HG02678 (cell line): Measurements from ENCODE around the gene PGRMC2.

Source experiments
- ATAC-seq: cut with Tn5 transposase; IDR thresholded peaks from one replicate; pipeline ENCODE4 v1.9.1; 2021; ENCODE audit warnings: mild to moderate bottlenecking, moderate library complexity; ENCODE audit not compliant: unreplicated experiment

Gene PGRMC2

GRCh38 chr4:128287141-128287870 lies at the start of gene PGRMC2:
TSS of gene PGRMC2 (minus strand) at chr4:128287813. CDS start at chr4:128287790, 23 bp downstream.
- peak; percentile 1 for ATAC-seq

DNA sequence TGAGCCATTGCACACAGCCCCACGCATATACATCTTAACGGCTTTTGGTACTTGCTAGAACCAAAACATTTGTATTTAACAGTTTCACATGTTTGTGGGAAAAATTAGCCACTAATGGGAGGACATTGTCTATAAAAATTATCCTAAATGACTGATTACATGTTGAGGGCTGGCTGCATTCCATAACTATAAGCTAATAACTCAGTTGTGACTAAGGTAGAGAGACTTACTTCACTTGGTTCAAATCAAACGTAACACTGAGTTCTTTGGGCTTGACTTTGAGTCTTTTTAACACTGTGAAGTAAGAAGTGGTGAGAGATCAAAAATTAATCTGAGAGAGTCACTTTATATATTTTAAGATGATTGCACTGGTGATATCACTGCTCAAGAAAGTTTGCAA lies 47.9 kb upstream of the PGRMC2 start:
- no peak for ATAC-seq

- ATAC-seq: no peak
Observed at GRCh38 chr4:128334256-128334655, 46.6 kb upstream of the PGRMC2 start.

DNA sequence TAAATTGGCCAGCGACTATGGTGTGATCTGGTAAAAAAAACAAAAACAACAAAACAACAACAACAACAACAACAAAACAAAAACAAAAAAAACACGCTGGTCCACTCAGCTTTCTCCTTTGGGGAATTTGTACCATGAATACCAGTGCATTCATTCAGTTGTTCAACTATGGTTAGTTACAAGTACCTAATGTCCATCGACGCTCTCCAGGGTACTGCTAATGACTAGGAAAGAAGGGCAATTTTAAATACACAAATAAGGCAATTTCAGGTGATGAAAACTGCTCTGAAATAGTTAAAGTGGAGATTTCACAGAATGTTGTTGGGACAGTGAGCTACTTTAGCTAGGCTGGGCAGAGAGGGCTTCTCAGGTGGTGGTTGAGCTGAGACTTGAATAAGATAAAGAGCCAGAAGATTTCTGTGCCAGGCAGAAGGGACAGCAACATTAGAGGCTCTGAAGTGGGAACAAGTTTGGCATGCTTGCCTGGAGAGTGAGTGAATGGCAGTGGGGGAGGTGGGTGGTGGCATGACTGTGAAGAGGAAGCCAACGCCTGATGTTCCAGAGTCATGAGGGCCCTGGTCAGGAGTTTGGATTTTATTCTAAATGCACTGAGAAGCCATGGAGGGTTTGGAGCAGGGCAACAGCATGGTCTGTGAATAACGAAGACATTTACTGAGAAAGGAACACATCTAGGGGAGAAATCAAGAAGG lies 45.9 kb upstream of the PGRMC2 start:
- no peak for ATAC-seq

DNA sequence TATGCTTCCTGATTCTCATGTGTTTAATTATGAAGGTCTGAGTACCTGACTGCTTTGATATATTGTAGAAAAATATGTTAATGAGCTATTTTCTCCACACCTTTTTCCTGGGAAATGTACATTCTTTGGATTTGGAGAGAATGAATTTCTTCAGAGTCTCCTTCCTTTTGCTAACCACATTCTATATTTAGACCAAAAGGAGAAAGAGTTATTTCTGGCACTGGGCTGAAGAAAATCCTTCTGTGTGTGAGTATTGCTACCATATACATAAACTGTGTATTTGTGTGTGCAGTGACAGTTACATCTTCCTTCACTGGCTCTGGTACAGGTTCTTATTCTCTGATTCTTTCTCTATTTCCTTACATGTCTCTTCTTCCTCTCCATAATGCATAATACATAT lies 44.5 kb upstream of the PGRMC2 start:
- ATAC-seq: no peak

GRCh38 chr4:128329638-128330037 lies 42.0 kb upstream of the PGRMC2 start:
- no peak for ATAC-seq

- no peak for ATAC-seq
Observed at GRCh38 chr4:128328106-128328505, 40.5 kb upstream of the PGRMC2 start.

- no peak for ATAC-seq
Observed at GRCh38 chr4:128323401-128323800, 35.8 kb upstream of the PGRMC2 start.

DNA sequence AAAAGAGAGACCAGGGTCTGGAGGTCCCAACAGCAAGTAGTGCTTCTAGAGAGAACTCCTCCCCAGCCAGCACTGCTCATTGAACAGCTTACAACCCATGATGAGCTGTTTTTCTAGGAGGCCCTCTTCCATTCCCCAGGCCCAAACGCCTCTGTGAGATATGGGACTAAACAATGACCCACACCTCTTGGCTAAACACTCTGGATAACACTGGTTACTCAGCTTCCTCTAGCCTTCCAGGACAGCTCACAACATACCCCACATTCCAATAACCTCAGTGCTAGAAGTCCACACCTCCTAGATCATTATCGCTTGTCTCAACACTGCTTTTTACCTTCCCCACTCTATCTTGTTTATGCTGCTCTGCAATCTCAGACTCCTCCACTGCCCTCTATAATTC lies 35.4 kb upstream of the PGRMC2 start:
- ATAC-seq: no peak

- no peak for ATAC-seq
Observed at GRCh38 chr4:128322311-128322710, 34.7 kb upstream of the PGRMC2 start.

- no peak for ATAC-seq
Observed at GRCh38 chr4:128320656-128321055, 33.0 kb upstream of the PGRMC2 start.

DNA sequence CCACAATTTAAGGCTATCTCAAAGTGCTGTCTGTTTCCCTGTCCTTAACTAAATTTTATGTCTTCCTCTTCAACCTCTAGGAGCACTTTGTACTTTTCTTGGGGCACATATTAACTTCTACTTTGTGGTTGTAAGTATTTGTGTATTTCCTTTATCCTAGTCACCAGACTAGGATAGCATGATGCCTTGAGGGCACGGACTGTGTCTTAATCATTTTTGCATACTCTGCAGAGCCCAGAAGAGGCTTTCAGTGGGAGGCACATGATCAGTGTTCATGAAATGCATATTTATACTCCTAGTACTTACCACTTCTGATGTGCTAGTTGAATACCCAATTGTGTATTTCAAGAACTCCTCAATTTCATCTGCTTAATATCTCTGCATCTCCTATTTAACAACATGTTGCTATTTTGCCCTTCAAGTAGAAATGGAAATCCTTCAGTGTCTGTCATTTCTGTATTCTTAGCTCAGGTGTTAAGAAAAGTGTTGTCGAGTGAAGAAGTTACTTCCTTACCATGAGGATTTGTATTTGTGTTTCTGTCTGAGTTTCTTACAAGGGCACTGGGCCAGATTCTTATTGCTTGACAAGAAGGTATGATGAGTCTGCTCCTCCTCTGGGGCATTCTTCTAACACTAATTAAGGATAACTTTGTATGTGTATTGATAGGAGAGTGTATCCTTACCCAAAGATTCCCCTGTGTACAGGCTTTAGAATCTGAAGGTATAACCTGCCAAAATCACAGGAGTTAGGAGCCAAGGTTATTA lies 28.3 kb upstream of the PGRMC2 start:
- ATAC-seq: no peak

- no peak for ATAC-seq
Observed at GRCh38 chr4:128311659-128312403, 24.2 kb upstream of the PGRMC2 start.

- no peak for ATAC-seq
Observed at GRCh38 chr4:128310266-128310697, 22.7 kb upstream of the PGRMC2 start.

- no peak for ATAC-seq
Observed at GRCh38 chr4:128309585-128309984, 22.0 kb upstream of the PGRMC2 start.

DNA sequence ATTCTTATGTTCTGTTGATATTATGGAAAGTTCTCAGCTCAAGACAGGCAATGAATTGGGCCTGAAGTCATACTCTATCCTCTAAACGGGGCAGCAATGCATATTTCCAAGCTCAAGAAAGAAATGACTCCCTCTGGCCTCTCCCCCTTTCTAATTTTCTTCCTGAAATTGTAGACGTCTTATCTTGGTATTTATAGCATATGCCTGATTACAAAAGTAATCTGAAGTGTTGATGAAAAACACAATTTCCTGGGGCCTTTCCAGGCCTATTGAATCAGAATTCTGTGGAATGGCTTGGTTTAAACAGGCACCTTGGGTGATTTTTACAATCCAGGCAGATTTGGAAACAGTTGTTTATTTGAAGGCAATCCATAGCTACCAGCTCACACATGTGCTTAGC lies 21.4 kb upstream of the PGRMC2 start:
- ATAC-seq: no peak

GRCh38 chr4:128307123-128307571 lies 19.5 kb upstream of the PGRMC2 start:
- ATAC-seq: peak; percentile 79

- ATAC-seq: no peak
Observed at GRCh38 chr4:128305942-128306341, 18.3 kb upstream of the PGRMC2 start.

DNA sequence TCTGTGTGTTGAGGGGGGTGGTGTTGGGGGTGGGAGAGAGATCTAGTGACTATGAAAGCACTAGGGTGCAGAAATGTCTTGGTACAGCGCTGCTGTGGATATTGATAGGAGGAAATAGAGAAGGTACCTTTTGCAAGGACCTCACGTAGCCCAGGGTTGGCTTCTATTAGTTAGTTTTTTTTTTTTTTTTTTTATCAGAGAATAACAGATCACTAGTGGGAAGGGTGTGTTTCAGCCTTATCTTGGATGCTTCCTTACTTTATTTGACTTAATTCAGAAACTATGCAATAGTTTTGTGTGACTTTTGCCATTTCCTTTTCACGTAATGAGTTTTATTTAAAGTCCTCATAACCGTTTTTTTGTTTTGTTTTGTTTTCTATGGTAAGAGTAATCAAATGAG lies 16.4 kb upstream of the PGRMC2 start:
- no peak for ATAC-seq

DNA sequence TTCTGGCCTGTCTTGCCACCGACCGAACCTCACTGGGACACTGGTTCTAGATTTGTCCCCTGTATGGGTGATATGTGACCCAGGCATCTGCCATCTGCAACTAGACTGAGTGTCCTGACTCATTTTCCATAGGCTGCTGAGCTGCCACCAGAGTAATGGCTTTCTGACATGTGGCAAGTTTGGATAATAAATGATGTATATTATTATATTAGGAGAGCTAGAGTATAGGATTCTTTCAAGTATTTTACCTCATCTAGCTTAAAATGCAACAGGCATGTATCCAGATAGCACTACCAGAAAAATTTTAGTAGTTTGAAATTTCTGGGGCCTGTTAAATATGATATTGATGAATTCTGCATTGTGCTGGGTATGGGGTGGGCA lies 15.8 kb upstream of the PGRMC2 start:
- no peak for ATAC-seq

- ATAC-seq: no peak
Observed at GRCh38 chr4:128301979-128302378, 14.4 kb upstream of the PGRMC2 start.
